ENCODE results near the gene LNX1. TPM values are rescaled to one million over a fixed set of nuclear protein-coding genes. Genes with fewer than 3 reads are reported as not detected.

LNX1 gene
- polyA plus RNA-seq, 1 of the 3 experiments (the other 2 are of a cell fraction): 0.16 TPM

DNA sequence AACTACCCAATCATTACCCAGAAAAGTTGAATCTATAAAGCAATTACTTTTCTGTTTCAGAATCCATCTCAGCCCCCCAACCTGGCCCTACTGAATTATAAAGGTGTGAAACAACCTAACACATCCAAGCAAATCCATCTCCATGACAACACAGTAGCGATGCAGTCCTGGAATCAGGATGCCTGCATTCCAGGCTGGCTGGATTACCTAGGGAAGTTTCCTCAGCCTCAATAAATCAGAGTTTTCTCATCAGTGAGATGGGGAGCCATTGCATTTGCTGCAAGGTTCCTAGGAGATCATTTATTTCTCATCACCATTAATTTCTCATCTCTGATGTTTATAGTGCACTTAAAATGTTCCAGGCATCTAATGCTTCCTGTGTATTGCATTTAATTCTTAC, 46.0 kb downstream of the LNX1 start:
- 75% methylated on average over 1 of the region's 1 CpG for WGBS (ENCODE audit: low lambda C conversion rate)
- H3F3A ChIP-seq (replicated peaks; ENCODE audit: insufficient read depth): peaks cover 26% of the 10 kb centered on the region
- no peak for DNase-seq
- H3K4me3 ChIP-seq (ENCODE audit: low read depth in 2 of 2, low read length in 1 of 2): no peak overlapping the region
- no peak overlapping the region for H3K4me2 ChIP-seq
- H3K36me3 ChIP-seq (replicated peaks in 1 of 2; ENCODE audit: control insufficient read depth in 1 of 2, insufficient read depth in 2 of 2, low read length in 1 of 2): no peaks in the 10 kb centered on the region
- H3K27me3 ChIP-seq (ENCODE audit: insufficient read depth): no peaks in the 10 kb centered on the region
- no peak overlapping the region for H3K9ac ChIP-seq
- no peaks in the 10 kb centered on the region for H4K20me1 ChIP-seq (ENCODE audit: insufficient read depth)
- CTCF ChIA-PET: interaction anchor here (1.3 kb wide), 1 partner anchor 12 kb away, joined by 4 read pairs; no protein-coding TSS in a partner anchor
- POLR2A ChIA-PET: no interaction called here
- H3K9me2 ChIP-seq: no peaks in the 10 kb centered on the region
- no peaks in the 10 kb centered on the region for H3K9me3 ChIP-seq
- H3K4me1 ChIP-seq (ENCODE audit: control insufficient read depth in 1 of 2, insufficient read depth in 2 of 2, low read depth in 1 of 2, low read length in 1 of 2): peaks cover 13 to 19% of the 10 kb centered on the region in 2 experiments
- H3K27ac ChIP-seq (ENCODE audit: low read depth in 2 of 2, low read length in 1 of 2): no peak overlapping the region
- TF ChIP-seq POLR2AphosphoS5 (IDR thresholded peaks at IDR 0.05; ENCODE audit: low read depth, low read length) (no peak), CHD2 (IDR thresholded peaks at IDR 0.05; ENCODE audit: low read length, partially characterized antibody) (no peak), NRF1 (IDR thresholded peaks at IDR 0.05; ENCODE audit: low read depth, low read length) (no peak), MXI1 (IDR thresholded peaks at IDR 0.05; ENCODE audit: low read depth, low read length) (no peak), JUND (IDR thresholded peaks at IDR 0.05) (no peak), MAX (IDR thresholded peaks at IDR 0.05; ENCODE audit: low read depth) (no peak), FOXJ3 (CRISPR knock-in tag; IDR thresholded peaks at IDR 0.05) (no peak), USF1 (IDR thresholded peaks at IDR 0.05; ENCODE audit: borderline replicate concordance, low read depth) (no peak)
- TF ChIP-seq, protein P1, sequence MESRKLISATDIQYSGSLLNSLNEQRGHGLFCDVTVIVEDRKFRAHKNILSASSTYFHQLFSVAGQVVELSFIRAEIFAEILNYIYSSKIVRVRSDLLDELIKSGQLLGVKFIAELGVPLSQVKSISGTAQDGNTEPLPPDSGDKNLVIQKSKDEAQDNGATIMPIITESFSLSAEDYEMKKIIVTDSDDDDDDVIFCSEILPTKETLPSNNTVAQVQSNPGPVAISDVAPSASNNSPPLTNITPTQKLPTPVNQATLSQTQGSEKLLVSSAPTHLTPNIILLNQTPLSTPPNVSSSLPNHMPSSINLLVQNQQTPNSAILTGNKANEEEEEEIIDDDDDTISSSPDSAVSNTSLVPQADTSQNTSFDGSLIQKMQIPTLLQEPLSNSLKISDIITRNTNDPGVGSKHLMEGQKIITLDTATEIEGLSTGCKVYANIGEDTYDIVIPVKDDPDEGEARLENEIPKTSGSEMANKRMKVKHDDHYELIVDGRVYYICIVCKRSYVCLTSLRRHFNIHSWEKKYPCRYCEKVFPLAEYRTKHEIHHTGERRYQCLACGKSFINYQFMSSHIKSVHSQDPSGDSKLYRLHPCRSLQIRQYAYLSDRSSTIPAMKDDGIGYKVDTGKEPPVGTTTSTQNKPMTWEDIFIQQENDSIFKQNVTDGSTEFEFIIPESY (IDR thresholded peaks at IDR 0.05; ENCODE audit: borderline replicate concordance, low read depth): no peak
- no peak overlapping the region for H2AFZ ChIP-seq (ENCODE audit: low read depth)
- H3K79me2 ChIP-seq (ENCODE audit: insufficient read depth): no peaks in the 10 kb centered on the region

DNA sequence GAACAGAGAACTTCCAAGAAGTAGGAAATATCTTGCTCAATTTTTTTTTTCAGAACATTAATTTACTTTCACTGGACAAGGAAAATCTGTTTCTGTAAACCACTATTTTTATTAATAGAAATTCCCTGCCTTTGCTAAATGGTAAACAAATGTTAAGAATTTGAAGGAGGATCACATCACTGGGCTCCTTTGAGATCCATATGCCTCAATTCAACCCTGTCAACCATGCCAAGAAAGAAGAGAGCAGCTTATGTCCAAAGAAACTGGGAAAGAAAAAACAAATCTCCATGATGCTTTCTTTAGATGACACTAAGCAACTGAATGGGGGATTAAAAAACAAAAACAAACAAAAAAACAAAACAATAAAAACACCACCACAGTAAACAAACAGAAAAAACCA, 47.7 kb downstream of the LNX1 start:
- Histone ChIP-seq H3K9ac (no peak overlapping the region), H4K20me1 (ENCODE audit: insufficient read depth) (no peaks in the 10 kb centered on the region), H3K27me3 (ENCODE audit: insufficient read depth) (no peaks in the 10 kb centered on the region), H3K4me3 (ENCODE audit: low read depth in 2 of 2, low read length in 1 of 2) (no peak overlapping the region), H3K79me2 (ENCODE audit: insufficient read depth) (no peaks in the 10 kb centered on the region), H3K4me1 (ENCODE audit: control insufficient read depth in 1 of 2, insufficient read depth in 2 of 2, low read depth in 1 of 2, low read length in 1 of 2) (peaks cover 19% of the 10 kb centered on the region in 2 experiments), H3K36me3 (replicated peaks in 1 of 2; ENCODE audit: control insufficient read depth in 1 of 2, insufficient read depth in 2 of 2, low read length in 1 of 2) (no peaks in the 10 kb centered on the region), H2AFZ (ENCODE audit: low read depth) (no peak overlapping the region), H3K27ac (ENCODE audit: low read depth in 2 of 2, low read length in 1 of 2) (no peak overlapping the region), H3K4me2 (no peak overlapping the region), H3K9me2 (no peaks in the 10 kb centered on the region), H3K9me3 (no peaks in the 10 kb centered on the region), H3F3A (replicated peaks; ENCODE audit: insufficient read depth) (peaks cover 30% of the 10 kb centered on the region)
- ChIA-PET POLR2A (no interaction called here), CTCF (no interaction called here)
- TF ChIP-seq RFX5 (IDR thresholded peaks at IDR 0.05; ENCODE audit: low read length): no peak
- TF ChIP-seq EZH2phosphoT487 (IDR thresholded peaks at IDR 0.05; ENCODE audit: borderline replicate concordance, low read depth): no peak
- TF ChIP-seq MAX (IDR thresholded peaks at IDR 0.05; ENCODE audit: low read depth): no peak
- TF ChIP-seq YY1 (IDR thresholded peaks at IDR 0.05; ENCODE audit: low read depth): no peak
- no peak for TF ChIP-seq TCF12 (IDR thresholded peaks at IDR 0.05)
- TF ChIP-seq RAD21 (IDR thresholded peaks at IDR 0.05; ENCODE audit: low read length): no peak
- no peak for TF ChIP-seq ELF1 (IDR thresholded peaks at IDR 0.05)
- no peak for TF ChIP-seq TAF1 (IDR thresholded peaks at IDR 0.05; ENCODE audit: borderline replicate concordance, low read depth, low read length)
- TF ChIP-seq POLR2AphosphoS5 (IDR thresholded peaks at IDR 0.05; ENCODE audit: low read depth, low read length): no peak
- TF ChIP-seq GATA2 (CRISPR knock-in tag; IDR thresholded peaks at IDR 0.05): no peak
- TF ChIP-seq USF2 (IDR thresholded peaks at IDR 0.05; ENCODE audit: borderline replicate concordance, low read depth, low read length): no peak
- no peak for TF ChIP-seq CHD2 (IDR thresholded peaks at IDR 0.05; ENCODE audit: low read length, partially characterized antibody)
- no peak for TF ChIP-seq FOXM1 (IDR thresholded peaks at IDR 0.05; ENCODE audit: low read depth)
- TF ChIP-seq TEAD4 (IDR thresholded peaks at IDR 0.05; ENCODE audit: borderline replicate concordance, insufficient read depth): no peak
- no peak for DNase-seq

Measured in SK-N-SH (cell line).